ENCODE data around the gene BCO2.
"Not testable (repeated sequence)": the region's sequence is repeated elsewhere in the genome, so short reads cannot be mapped to it uniquely, and the experiment has no call there.

Gene BCO2, protein sequence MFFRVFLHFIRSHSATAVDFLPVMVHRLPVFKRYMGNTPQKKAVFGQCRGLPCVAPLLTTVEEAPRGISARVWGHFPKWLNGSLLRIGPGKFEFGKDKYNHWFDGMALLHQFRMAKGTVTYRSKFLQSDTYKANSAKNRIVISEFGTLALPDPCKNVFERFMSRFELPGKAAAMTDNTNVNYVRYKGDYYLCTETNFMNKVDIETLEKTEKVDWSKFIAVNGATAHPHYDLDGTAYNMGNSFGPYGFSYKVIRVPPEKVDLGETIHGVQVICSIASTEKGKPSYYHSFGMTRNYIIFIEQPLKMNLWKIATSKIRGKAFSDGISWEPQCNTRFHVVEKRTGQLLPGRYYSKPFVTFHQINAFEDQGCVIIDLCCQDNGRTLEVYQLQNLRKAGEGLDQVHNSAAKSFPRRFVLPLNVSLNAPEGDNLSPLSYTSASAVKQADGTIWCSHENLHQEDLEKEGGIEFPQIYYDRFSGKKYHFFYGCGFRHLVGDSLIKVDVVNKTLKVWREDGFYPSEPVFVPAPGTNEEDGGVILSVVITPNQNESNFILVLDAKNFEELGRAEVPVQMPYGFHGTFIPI

DNA sequence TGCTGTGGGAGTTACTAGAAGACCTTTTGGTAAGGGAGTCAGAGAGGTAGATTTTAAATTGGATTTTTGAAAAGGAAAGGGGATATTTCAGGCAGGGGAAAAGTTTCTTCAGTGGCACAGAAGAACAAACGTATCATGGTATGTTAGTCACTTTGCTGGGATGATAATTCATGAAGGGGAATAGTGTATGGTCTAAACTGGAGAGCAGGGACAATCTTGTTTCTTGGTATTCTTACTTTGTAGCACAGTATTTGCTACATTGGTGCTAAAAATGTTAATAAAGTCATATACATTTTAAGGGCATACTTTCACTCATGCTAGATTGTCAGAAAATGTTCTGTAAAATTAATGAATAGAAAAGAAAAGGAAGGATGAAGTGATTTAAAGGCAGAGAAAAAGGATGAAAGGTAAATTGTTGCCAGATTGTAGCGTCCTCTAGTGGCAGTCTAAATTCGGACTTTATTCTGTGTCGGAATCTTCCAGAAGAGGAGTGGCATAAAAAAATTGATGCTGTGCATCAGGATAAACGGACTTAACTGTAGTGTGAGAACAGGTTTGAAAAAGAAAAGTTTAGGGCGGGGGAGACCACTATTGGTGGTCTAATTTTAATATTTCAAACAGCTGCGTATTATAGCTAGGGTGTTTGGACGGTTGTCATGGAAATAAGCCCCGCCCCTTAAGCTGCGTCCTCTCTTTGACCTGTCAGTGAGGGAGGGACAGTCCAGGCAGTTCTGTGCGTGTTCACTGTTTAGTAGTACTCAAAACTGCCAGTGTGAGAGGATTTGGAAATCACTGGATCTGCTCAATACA is at the start of gene BCO2:
Gene BCO2, plus strand, starts transcription at position 724 of the 810 bp plus-strand sequence. CDS start 90 bp downstream, outside the sequence.
- DNase-seq: no peak

DNA sequence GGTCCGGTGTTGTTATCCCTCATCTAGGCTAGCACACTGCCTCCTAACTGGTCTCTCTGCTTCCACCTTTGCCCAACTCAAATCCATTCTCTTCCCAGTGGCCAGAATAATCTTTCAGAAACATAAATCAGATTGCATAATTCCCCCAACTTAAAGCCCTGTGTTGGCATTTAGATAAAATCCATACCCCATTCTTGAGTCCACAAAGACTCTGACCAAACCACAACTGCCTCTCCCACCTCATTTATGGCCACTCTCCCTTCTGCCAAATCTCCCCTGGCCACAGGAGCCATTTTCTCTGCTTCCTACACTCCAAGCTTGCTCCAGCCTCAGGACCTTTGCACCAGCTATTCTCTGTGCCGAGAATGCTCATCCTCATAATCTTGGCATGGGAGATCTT is 48.3 kb upstream of the BCO2 start:
- DNase-seq: no peak

DNA sequence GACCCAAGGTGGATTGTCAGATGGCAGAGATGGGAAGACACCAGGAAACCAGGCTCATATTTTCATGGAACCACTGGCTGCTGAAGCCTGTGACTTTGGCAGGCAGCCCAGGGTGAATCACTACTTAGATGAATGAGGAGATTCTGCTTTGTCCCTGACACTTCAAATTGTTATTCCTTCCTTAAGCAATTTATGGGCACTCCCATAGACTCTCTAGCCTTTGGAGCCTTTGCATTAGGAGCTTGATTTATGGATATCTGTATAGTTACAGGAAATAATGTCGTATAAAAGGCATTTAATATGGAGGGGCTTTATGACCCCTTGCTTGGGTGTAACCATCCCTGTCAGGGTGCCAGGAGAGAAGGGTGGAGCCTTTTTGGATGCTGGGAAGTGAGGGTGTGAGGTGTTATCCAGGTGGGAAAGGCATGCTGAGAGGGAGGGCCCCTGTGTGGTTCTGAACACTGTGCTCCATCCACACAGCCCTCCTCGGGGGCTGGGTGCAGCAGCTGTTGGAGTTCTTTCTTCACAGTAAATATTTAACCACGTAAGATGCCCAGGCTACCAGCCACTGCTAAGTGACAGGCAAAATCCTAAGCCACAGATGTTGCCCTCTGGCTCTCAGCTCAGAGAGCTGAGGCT is 46.7 kb upstream of the BCO2 start:
- peak; percentile 80 for DNase-seq

DNA sequence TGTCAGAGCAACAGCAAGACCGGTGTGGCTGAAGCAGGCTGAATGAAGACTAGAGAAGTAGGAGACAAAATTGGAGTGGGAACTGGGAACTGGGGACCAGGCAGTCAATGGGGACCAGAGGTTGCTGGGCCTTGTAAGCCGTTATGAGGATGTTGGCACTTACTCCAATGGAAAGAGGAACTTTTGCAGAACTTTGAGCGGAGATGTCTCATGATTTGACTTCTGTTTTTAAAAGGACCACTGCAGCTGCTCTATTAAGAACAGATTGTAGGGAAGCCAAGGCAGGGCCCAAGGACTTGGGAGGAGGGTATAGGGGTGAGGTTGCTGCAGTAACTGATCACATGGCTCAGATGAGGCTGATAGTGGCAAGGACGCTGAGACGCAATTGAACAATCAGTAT is 45.7 kb upstream of the BCO2 start:
- no peak for DNase-seq

DNA sequence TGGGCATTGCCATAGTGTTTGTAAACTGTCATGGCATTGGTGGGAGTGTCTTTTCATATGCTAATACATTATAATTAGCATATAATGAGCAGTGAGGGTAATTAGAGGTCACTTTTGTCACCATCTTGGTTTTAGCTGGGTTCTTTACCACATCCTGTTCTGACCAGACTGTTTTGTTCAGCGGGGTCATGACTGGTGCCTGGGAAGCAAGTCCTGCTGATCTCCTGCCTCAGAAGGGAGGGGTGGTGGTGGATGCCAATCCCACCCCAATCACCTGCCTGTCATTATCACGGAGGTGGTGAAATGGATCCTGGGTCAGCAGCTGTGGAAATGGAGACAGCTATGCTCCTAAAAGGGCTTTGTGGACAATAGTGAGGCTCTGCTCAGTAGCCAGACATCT is 42.6 kb upstream of the BCO2 start:
- no peak for DNase-seq

DNA sequence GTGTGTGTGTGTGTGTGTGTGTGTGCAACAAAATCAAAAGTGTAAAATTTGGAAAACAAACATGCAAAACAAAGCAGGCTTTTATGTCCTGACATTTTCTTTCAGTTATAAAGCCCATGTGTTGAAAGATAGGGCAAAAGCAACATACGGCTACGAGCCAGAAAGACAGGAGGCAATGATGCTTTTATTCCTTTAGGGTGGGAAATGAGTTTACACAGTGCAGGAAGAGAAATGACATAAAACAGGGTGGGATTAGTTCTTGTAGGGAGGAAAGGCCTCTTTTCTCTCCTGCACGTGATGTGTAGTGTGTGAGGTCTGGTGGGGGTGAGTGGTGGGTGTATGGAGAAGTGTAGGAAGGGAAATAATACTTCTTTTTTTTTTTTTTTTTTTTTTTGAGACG is 40.8 kb upstream of the BCO2 start:
- no peak for DNase-seq

DNA sequence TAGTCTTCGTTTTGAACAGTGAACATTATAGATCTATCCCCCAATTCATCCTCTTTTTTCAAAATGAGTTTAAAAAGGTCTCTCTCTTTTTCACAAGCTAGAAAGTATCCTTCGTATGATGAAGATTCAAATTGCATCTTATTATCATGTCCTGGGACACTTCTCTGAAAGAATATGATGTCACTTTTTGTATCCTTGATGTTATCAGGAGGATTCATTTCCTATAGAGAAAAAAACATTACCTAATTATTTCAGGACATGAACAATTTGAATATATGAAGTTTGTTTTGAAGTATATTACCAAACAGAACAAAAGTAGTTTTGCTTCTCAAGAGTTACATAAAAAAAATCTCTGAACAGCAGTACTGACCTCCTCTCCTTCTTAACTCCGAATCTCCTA is 31.7 kb upstream of the BCO2 start:
- DNase-seq: no peak

DNA sequence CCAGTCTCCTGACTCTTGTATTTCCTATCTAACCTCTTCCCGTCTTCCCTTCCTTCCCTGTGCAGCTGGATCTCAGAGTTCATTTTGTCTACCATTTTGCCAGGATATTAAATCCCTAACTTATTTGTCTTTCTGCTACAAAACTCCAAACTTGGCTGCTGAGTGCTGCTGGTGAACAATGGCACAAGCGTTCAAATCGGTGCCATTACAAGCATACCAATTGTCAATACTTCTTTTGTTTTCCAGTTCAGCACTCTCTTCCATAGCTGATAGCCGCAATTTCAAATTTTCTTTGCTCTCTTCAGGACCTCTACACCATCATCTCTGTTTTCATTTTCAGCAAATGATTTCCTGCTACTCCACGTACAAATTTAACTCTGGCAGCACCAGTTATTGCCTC is 24.8 kb upstream of the BCO2 start:
- no peak for DNase-seq

DNA sequence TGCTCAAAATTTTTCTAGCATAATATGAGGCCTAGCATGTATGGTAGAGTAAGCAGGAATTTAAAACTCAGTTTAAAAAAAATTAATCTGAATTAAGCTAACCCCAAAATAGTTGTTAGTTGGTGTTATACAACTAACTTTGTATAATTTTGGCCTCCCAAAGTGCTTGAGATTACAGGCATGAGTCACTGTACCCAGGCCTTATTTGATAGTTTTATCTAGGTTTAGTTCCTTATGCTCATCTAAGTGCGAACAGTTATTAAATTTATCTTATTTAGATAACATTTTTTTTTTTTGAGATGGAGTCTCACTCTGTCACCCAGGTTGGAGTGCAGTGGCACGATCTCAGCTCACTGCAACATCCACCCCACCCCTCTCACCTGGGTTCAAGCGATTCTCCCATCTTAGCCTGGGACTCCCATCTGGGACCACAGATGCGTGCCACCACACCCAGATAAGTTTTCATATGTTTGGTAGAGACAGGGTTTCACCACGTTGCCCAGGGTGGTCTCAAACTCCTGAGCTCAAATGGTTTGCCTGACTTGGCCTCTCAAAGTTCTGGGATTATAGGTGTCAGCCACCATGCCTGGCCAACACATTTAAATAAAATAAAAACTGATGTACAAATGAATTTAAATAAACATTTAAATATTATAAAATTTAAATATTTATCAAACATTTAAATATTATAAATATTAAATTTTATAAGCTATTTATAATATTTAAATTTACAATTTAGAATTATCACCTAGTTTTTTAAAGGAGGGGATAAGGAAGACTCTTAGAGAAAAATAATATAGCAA is 19.0 kb upstream of the BCO2 start:
- no peak for DNase-seq

DNA sequence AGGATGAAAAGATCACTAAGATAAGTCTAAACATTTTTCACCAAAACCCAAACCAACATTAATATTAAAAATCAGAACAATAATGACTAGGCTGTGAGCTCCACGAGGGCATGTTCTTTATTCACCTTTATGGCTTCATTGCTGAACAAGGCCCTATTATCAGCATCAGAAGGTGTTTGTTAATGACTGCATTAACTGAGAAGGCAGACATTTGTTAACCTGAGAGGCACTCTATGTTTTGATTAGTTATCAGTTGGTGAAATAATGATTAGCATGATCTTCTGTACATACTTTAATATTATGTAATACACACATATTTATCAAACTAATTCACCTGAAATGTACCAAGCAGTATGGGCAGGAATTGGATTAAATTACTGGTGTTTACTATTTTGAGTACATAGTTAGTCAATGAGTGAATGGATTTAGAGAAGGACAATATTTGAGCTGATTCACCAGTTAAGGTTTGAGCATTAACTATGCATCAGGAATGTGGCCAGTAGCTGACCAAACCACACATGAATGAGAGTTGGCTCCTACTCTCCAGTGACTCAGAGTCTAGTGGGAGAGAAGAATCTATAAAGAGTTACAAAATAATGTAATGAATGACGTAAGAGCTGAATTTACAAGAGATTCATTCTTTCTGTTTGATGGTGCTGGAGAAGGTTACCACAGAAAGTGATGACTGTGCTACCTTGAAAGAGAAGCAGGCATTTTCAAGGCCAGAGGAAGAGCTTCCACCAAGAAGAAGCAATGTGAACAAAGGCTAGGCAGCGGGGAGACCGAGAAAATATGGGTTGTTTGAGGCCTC is 18.2 kb upstream of the BCO2 start:
- no peak for DNase-seq

DNA sequence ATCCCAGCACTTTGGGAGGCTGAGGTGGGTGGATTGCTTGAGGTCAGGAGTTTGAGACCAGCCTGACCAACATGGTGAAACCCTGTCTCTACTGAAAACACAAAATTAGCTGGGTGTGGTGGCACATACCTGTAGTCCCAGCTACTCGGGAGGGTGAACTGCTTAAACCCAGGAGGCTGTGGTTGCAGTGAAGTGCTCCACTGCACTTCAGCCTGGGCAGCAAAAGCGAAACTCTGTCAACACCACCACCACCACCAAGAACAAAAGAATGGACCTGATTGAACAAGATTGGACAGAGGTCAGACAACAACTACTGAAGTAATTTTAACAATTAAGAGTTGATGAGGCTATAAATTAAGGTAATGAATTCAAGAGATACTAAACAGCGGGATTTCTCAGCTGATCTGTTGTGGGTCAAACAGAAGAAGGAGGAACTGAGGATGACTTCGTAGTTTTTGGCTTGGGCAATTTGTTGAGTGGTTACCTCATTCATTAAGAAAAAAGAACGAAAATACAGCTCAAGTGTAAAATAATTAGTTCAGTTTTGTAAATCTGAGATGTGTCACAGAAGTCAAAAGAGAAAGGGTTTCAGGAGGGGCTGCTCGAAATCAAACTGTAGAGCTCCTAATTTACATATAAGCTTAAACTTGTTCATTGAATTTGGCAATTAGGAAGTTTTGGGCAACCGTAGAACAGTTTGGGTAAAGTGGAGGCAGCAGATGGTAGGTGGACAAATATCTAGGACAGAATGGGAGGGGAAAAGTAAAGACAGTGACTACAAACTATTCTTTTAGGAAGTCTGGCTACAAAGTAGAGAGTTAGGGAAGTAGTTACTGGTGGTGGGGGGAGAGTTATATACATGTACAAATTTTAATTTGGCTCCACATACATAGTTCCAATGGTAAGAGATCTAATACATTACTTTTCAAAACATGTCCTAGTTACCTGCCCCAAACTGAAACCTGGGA is 15.9 kb upstream of the BCO2 start:
- DNase-seq: no peak

DNA sequence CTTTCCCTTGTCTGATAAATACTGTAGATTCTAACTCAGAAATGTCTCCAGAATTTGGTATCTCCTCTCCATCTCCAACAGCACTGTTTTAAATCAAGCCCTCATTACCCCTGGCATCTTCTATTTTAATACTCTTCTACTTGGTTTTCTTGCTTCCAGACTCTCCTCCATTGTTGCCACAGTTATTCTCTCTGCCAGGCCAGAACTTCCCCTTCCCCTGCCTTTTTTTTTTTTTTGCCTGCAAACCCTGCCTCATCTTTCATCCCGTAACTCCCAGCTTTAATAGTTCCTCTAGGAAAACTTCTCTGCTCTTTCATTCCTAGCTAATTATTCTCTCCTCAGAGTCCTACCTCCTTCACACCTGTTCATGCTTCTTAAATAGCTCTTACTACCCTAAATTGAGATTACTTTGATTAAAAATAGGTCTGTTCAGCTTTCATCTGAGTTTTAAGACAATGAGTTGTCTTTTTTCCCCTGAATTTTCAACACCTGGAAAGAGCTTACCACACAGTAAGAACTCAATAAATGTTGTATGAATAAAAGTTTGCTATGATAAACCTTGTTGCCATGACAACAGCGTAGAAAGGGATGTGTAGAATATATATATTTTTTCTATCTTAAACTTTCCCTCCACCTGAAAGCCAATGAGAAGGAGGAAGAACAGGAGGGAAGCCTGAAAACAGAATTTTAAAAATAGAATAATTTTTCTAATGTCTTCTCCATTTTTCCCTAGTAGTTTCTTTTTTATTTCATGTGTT is 15.0 kb upstream of the BCO2 start:
- no peak for DNase-seq

DNA sequence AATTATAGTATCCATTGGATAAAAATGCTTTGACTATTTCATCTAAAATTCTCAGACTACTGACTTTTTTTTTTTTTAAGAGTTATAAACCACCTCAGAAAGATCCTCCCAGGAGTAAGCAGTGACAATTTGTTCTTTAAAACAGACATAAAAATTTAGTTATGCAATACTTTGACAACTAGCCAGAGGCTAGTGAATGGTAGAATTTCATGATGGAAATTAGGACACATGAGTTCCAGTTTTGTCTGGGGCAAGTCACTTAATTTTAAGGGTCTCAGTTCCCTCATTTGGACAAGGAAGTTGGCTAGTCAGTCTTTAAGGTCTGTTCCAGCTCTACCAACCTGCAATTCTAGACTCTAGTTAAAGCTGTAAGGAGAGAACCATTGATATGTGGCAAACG is 14.3 kb upstream of the BCO2 start:
- DNase-seq: no peak

DNA sequence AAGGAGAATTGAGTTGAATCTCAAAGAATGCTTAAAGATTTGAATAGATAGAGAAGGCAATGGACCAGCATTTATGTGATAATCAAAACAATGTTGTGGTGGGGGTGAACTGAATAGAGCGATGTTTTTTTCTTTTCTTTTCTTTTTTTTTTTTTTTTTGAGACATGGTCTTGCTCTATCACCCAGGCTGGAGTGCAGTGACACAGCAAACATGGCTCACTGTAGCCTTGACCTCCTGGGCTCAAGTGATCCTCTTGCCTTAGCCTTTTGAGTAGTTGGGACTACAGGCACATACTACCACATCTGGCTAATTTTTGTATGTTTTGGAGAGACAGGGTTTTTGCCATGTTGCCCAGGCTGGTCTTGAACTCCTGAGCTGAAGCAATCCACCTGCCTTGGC is 13.1 kb upstream of the BCO2 start:
- DNase-seq: not testable (repeated sequence)

DNA sequence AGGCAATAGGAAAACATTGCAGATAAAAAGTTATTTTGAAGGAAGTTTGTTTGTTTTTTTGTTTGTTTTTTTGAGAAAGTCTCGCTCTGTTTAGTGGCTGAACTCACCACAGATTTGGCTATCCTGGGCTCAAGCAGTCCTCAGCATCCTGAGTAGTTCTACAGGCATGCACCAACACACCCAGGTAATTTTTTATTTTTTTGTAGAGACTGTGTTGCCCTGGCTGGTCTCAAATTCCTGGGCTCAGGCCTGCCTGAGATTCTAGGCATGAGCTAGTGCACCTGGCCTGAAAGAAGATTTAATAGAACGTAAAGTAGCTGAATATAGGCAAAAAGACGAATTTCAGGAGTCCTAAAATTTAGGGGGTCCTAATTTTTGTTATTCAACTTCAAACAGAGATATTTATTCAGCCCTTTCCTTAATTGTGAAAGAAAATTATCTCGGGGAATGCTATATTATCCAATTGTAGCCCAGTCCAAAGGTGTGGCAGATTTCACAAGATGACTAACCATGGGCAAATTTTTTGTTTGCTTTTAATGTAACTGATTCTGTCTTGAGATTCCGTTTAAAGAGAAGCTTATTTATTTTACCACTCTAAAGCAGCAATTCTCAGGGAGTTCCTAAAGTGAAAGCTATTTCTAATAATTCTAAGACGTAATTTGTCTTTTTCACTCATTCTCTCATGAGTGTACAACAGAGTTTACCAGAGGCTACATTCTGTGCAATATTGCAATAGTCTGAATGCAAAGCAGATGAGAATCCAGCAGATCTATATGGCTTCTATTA is 12.4 kb upstream of the BCO2 start:
- DNase-seq: no peak

DNA sequence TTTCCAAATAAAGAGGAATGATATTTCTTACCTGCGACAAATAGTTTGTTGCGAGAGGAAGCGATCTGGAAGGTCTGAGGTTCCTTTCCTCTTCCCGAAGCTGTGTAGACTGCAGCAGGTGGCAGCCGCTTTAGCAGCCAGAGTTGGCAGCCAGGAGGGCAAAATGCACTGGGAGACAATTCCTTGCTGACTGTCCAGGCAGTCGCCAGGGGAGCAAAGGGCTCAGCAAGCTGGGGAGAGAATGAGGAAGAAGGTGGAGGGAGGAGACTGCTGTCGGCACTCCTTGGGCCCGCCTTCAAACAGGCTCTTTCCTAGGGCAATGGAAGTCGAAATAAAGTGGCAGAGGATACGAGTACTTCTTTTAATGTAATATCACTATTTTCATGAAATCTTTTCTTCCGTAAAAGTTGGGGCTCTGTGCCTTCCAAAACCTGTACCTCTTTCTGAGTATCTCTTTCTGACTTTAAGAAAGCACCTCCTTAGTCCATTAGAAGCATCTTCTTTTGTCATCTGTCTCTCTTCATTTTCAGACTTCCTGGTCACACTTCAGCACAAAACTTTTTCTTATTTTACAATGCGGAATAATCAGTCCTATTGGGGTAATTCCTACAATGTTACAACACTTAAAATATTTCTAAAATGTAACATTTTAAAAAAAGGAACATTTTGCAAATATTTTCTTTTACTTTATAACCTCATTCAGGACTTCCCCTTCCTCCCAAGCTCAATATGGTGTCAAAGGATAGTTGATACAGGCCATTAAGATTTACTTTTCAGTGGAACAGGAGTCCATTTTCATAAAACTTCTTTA is 11.2 kb upstream of the BCO2 start, which contains the start of gene IL18:
Gene IL18, minus strand, starts transcription at position 220 of the 811 bp plus-strand sequence. CDS start 9,041 bp downstream, outside the sequence.
- DNase-seq: no peak

DNA sequence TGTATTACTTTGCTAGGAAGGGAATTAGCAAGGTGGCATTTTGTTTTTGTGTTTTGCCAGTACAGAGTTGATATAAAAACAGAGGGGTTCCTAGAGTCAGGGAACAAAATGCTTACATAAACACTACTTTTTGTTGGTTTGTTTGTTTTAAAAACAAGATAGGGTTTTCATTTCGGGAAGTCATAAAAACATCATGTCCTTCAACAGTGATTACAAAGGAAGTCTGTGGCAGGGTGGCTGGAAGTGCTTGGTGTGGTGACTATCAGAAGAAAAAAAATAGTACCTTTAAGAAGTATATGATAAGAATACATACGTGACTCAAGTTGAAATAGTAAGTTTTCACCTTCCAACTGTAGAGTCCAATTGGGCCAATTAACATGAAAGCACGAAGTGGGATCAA is 10.3 kb upstream of the BCO2 start:
- DNase-seq: no peak

DNA sequence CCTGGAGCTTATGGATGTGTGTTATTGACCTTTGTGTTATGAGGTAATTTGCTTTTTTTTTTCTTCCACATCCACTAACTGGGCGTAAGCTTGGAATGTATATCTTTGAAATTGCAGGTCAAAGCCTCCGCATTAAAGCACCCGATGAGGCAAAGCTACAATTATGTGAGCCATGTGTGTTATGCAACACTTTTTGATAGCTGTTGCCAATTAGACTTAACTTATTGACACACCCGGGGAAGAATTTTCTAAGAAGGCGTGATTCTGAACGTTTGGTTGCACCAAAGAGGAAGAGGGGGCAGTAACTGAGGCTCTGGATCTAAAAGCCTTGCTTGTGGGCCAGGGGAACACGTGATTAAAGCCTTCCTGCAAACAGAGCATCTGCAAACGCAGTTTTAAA is 8.8 kb upstream of the BCO2 start:
- DNase-seq: no peak
